ENCODE measurements around the gene GIT2.

- TF ChIP-seq CTCF (IDR thresholded peaks at IDR 0.05): no peak
- TF ChIP-seq POLR2A (IDR thresholded peaks at IDR 0.05): no peak
These were observed 41.1 kb upstream of the GIT2 start for GRCh38 chr12:110037315-110037714.
